ENCODE measurements around the gene SERTAD3. TPM values are rescaled to one million over a fixed set of nuclear protein-coding genes. Genes with fewer than 3 reads are reported as not detected.

SERTAD3 gene
- total RNA-seq, 4 donors from 2014 or later, result 18.3 to 47.2 (median 37.8) TPM

- Histone ChIP-seq H3K27ac (replicated peaks in 1 of 4) (peak overlapping the region in 1 of 4 donors; percentile 2), H3K36me3 (peaks cover 10 to 20% (median 13%) of the 10 kb centered on the region in 4 donors), H3K9me3 (no peaks in the 10 kb centered on the region), H3K4me1 (peaks cover 42 to 68% (median 52%) of the 10 kb centered on the region in 4 donors), H3K27me3 (no peaks in the 10 kb centered on the region), H3K4me3 (no peak overlapping the region)
- DNase-seq (ENCODE audit: extremely low spot score), result no peak
- WGBS, result 77% methylated on average over 4 of the region's 5 CpGs
- intact Hi-C loops (cut with DNase I), result no loop called here
- TF ChIP-seq POLR2AphosphoS5 (IDR thresholded peaks at IDR 0.05) (no peak), POLR2A (IDR thresholded peaks at IDR 0.05; ENCODE audit: low read depth) (no peak), CTCF (IDR thresholded peaks at IDR 0.05) (no peak), EP300 (IDR thresholded peaks at IDR 0.05) (no peak)
These were observed 25.0 kb downstream of the SERTAD3 start for GRCh38 chr19:40419066-40419612.

DNA sequence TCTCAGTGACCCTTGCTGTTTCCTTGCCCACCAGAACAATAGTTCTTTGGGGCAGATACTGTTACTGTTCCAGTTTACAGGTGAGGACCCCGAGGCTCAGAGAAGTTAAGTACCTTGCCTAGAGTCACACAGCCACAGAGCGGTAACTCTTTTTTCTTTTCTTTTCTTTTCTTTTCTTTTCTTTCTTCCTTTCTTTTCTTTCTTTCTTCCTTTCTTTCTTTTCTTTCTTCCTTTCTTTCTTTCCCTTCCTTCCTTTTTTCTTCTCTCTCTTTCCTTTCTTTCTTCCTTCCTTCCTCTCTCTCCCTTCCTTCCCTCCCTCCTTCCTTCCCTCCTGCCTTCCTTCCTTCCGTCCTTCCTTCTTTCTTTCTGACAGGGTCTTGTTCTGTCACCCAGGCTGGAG is 26.1 kb downstream of the SERTAD3 start:
- DNase-seq (ENCODE audit: extremely low spot score), result no peak
- 92% methylated on average over 3 of the region's 3 CpGs for WGBS
- Histone ChIP-seq H3K27ac (replicated peaks in 1 of 4) (peak overlapping the region; percentile 64 to 71 (median 70)), H3K9me3 (no peaks in the 10 kb centered on the region), H3K4me1 (peaks cover 42 to 57% (median 49%) of the 10 kb centered on the region in 4 donors), H3K4me3 (no peak overlapping the region), H3K36me3 (peaks cover 7 to 13% (median 9%) of the 10 kb centered on the region in 4 donors), H3K27me3 (no peaks in the 10 kb centered on the region)
- intact Hi-C loops (cut with DNase I), result no loop called here
- no peak for TF ChIP-seq EP300 (IDR thresholded peaks at IDR 0.05)
- TF ChIP-seq CTCF (IDR thresholded peaks at IDR 0.05), result no peak
- no peak for TF ChIP-seq POLR2A (IDR thresholded peaks at IDR 0.05; ENCODE audit: low read depth)
- no peak for TF ChIP-seq POLR2AphosphoS5 (IDR thresholded peaks at IDR 0.05)

DNA sequence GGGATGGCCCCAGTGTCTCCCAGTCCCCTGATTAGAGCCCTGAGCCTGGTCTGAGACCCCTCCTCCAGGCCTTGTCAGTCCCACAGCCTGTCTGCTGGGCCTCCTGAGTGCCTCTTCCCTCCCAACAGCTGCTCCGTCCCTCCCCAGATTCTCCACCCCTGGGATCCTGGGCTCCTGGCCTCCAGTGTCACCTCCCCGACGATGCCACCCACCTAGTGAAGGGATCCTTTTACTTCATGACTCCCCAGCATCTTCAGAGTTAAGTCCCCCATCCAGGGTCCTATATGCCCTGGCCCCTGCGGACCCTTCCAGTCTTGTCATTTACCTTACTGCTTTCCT is 26.5 kb downstream of the SERTAD3 start:
- Histone ChIP-seq H3K27ac (replicated peaks in 1 of 4) (peak overlapping the region; percentile 64 to 71 (median 70)), H3K27me3 (no peaks in the 10 kb centered on the region), H3K9me3 (no peaks in the 10 kb centered on the region), H3K36me3 (peaks cover 3 to 9% (median 5%) of the 10 kb centered on the region in 4 donors), H3K4me1 (peaks cover 42 to 55% (median 48%) of the 10 kb centered on the region in 4 donors), H3K4me3 (no peak overlapping the region)
- 77% methylated on average over 4 of the region's 4 CpGs for WGBS
- TF ChIP-seq CTCF (IDR thresholded peaks at IDR 0.05), result no peak
- no peak for TF ChIP-seq EP300 (IDR thresholded peaks at IDR 0.05)
- no peak for TF ChIP-seq POLR2A (IDR thresholded peaks at IDR 0.05; ENCODE audit: low read depth)
- no peak for TF ChIP-seq POLR2AphosphoS5 (IDR thresholded peaks at IDR 0.05)
- DNase-seq (ENCODE audit: extremely low spot score), result no peak
- intact Hi-C loops (cut with DNase I), result no loop called here

GRCh38 chr19:40416918-40417642 is 27.1 kb downstream of the SERTAD3 start:
- peak overlapping the region; percentile 64 to 71 (median 70) for H3K27ac ChIP-seq (replicated peaks in 1 of 4)
- H3K4me1 ChIP-seq, result peaks cover 42 to 55% (median 48%) of the 10 kb centered on the region in 4 donors
- no peaks in the 10 kb centered on the region for H3K27me3 ChIP-seq
- peaks cover 0 to 3% (median under 1%) of the 10 kb centered on the region in 4 donors for H3K36me3 ChIP-seq
- no peak for DNase-seq (ENCODE audit: extremely low spot score)
- intact Hi-C loops (cut with DNase I), result no loop called here
- WGBS, result 56% methylated on average over 13 of the region's 16 CpGs
- TF ChIP-seq EP300 (IDR thresholded peaks at IDR 0.05) (no peak), POLR2AphosphoS5 (IDR thresholded peaks at IDR 0.05) (peak; percentile 77 to 84), CTCF (IDR thresholded peaks at IDR 0.05) (no peak), POLR2A (IDR thresholded peaks at IDR 0.05; ENCODE audit: low read depth) (no peak)
- H3K9me3 ChIP-seq, result no peaks in the 10 kb centered on the region
- H3K4me3 ChIP-seq, result no peak overlapping the region
